SK-N-SH (cell line): ENCODE results near the gene LPA. TPM values are rescaled to one million over a fixed set of nuclear protein-coding genes. Genes with fewer than 3 reads are reported as not detected.

Experiments used
- CTCF ChIA-PET: fragments of 300-600, 350-600 bp; formaldehyde crosslinking; extraction: SDS; loops from one replicate; lab custom pipeline; 2021; lab: Yijun Ruan, JAX
- POLR2A ChIA-PET: fragments of 350-600 bp; sonication (Branson Sonifier 250); formaldehyde crosslinking; extraction: SDS; loops from one replicate; lab custom pipeline; 2020; ENCODE audit warnings: antibody characterized with exemption, inconsistent platforms; lab: Yijun Ruan, JAX
- DNase-seq: peaks from one replicate; pipeline ENCODE4 v3.0.0; 2012
- H2AFZ ChIP-seq: fragments of 200-600 bp; sonication (generic); 2 replicates; pipeline ENCODE4 v1.8.1; 2016; ENCODE audit warnings: antibody characterized with exemption, mild to moderate bottlenecking, low read depth
- H3F3A ChIP-seq: fragments of 200-600 bp; sonication (generic); replicated peaks from 2 replicates; pipeline ENCODE3; 2016; ENCODE audit warnings: antibody characterized with exemption, mild to moderate bottlenecking; ENCODE audit not compliant: insufficient read depth
- H3K27ac ChIP-seq, 2 experiments: fragments of 200-500 bp in 1 of 2; fragments of 200-600 bp in 1 of 2; sonication (Bioruptor generic) in 1 of 2; sonication (generic), shearing (Covaris generic) in 1 of 2; 2 replicates each; pipeline versions ENCODE4 v1.5.1 to v1.6.1; 2014 to 2016; ENCODE audit warnings: low read depth in 2 of 2, inconsistent platforms in 1 of 2, low read length in 1 of 2, mild to moderate bottlenecking in 1 of 2, mixed read lengths in 1 of 2
- H3K27me3 ChIP-seq: fragments of 200-600 bp; sonication (generic), shearing (Covaris generic); 2 replicates; pipeline ENCODE4 v1.6.1; 2016; ENCODE audit warnings: mixed run types; ENCODE audit not compliant: insufficient read depth
- H3K36me3 ChIP-seq, 2 experiments: fragments of 200-500 bp in 1 of 2; fragments of 200-600 bp in 1 of 2; sonication (Bioruptor generic) in 1 of 2; sonication (generic) in 1 of 2; replicated peaks in 1 of 2; 2 replicates each; pipeline versions ENCODE3 to v1.5.1; 2014 to 2016; ENCODE audit warnings: low read length in 1 of 2, mild to moderate bottlenecking in 1 of 2; ENCODE audit not compliant: insufficient read depth in 2 of 2, control insufficient read depth in 1 of 2
- H3K4me1 ChIP-seq, 2 experiments: fragments of 200-500 bp in 1 of 2; fragments of 200-600 bp in 1 of 2; sonication (Bioruptor generic) in 1 of 2; sonication (generic), shearing (Covaris generic) in 1 of 2; 2 replicates each; pipeline versions ENCODE4 v1.5.1 to v1.6.1; 2014 to 2016; ENCODE audit warnings: low read depth in 1 of 2, low read length in 1 of 2, mixed run types in 1 of 2; ENCODE audit not compliant: insufficient read depth in 2 of 2, control insufficient read depth in 1 of 2
- H3K4me2 ChIP-seq: fragments of 200-600 bp; sonication (generic), shearing (Covaris generic); 2 replicates; pipeline ENCODE4 v1.6.1; 2017; ENCODE audit warnings: mixed run types
- H3K4me3 ChIP-seq, 2 experiments: fragments of 200-500 bp in 1 of 2; fragments of 200-600 bp in 1 of 2; sonication (Bioruptor generic) in 1 of 2; sonication (generic), shearing (Covaris generic) in 1 of 2; 2 replicates each; pipeline versions ENCODE4 v1.5.1 to v1.8.1; 2014 to 2016; ENCODE audit warnings: low read depth in 2 of 2, inconsistent platforms in 1 of 2, low read length in 1 of 2, mild to moderate bottlenecking in 1 of 2, mixed read lengths in 1 of 2, moderate library complexity in 1 of 2
- H3K79me2 ChIP-seq: fragments of 200-600 bp; sonication (generic); 2 replicates; pipeline ENCODE4 v1.8.1; 2017; ENCODE audit warnings: mild to moderate bottlenecking; ENCODE audit not compliant: insufficient read depth
- H3K9ac ChIP-seq: fragments of 200-600 bp; sonication (generic); 2 replicates; pipeline ENCODE4 v1.6.1; 2017; ENCODE audit warnings: mixed run types
- H3K9me2 ChIP-seq: fragments of 200-600 bp; sonication (generic); 2 replicates; pipeline ENCODE4 v1.6.1; 2017; ENCODE audit warnings: mixed run types
- H3K9me3 ChIP-seq: fragments of 200-600 bp; sonication (generic); 2 replicates; pipeline ENCODE4 v1.6.1; 2017; ENCODE audit warnings: mixed run types, mild to moderate bottlenecking, moderate library complexity
- H4K20me1 ChIP-seq: fragments of 200-600 bp; sonication (generic); 2 replicates; pipeline ENCODE4 v1.6.1; 2017; ENCODE audit warnings: mild to moderate bottlenecking, mixed run types; ENCODE audit not compliant: insufficient read depth
- CHD2 ChIP-seq: fragments of 150-350 bp; IDR thresholded peaks from 2 replicates; pipeline ENCODE4 v1.6.1; 2018; ENCODE audit warnings: low read length; ENCODE audit not compliant: partially characterized antibody
- EP300 ChIP-seq, 2 experiments: IDR thresholded peaks; 2 replicates each; pipeline versions ENCODE4 v1.4.0 to v1.6.1; 2012; ENCODE audit warnings: borderline replicate concordance in 1 of 2, low read depth in 1 of 2, low read length in 1 of 2
- EZH2phosphoT487 ChIP-seq: fragments of 200-600 bp; sonication (generic); IDR thresholded peaks from 2 replicates; pipeline ENCODE4 v1.6.1; 2017; ENCODE audit warnings: low read depth, mixed run types, mild to moderate bottlenecking, antibody characterized with exemption, moderate library complexity, borderline replicate concordance
- FOSL2 ChIP-seq: IDR thresholded peaks from 2 replicates; pipeline ENCODE4 v1.4.0; 2012; ENCODE audit warnings: low read depth, mild to moderate bottlenecking, moderate library complexity, borderline replicate concordance
- NFIC ChIP-seq: IDR thresholded peaks from 2 replicates; pipeline ENCODE4 v1.4.0; 2012; ENCODE audit warnings: borderline replicate concordance
- NRF1 ChIP-seq: IDR thresholded peaks from 2 replicates; pipeline ENCODE4 v1.6.1; 2012; ENCODE audit warnings: low read depth, mild to moderate bottlenecking, low read length
- RCOR1 ChIP-seq: fragments of 150-350 bp; IDR thresholded peaks from 2 replicates; pipeline ENCODE4 v1.6.1; 2017; ENCODE audit warnings: antibody characterized with exemption, low read length
- SIN3A ChIP-seq: IDR thresholded peaks from 2 replicates; pipeline ENCODE4 v1.6.1; 2012; ENCODE audit warnings: low read depth, mild to moderate bottlenecking, low read length, moderate library complexity, borderline replicate concordance
- USF2 ChIP-seq: fragments of 150-350 bp; IDR thresholded peaks from 2 replicates; pipeline ENCODE4 v1.6.1; 2017; ENCODE audit warnings: antibody characterized with exemption, low read length, low read depth, borderline replicate concordance
- YY1 ChIP-seq: IDR thresholded peaks from 2 replicates; pipeline ENCODE4 v1.4.0; 2012; ENCODE audit warnings: low read depth, mild to moderate bottlenecking
- WGBS: methylation state at CpG from one replicate; pipeline ENCODE4 v1.1.6; 2017; ENCODE audit warnings: low lambda C conversion rate; 5-methylcytosine and 5-hydroxymethylcytosine counted together
- polyA plus RNA-seq, 3 experiments: library from polyadenylated mRNA; depleted of rRNA; stranded (reverse); fragments of >200 nt; gene quantifications; 2 replicates each; pipeline ENCODE4 v1.2.3, GENCODE V29; 2012
- TF ChIP-seq, protein P1 (sequence below): fragments of 200-600 bp; sonication (generic); IDR thresholded peaks from 2 replicates; pipeline ENCODE4 v1.6.1; 2017; ENCODE audit warnings: antibody characterized with exemption, mild to moderate bottlenecking, moderate library complexity
- TF ChIP-seq, protein P2 (sequence below): IDR thresholded peaks from 2 replicates; pipeline ENCODE4; 2012
- TF ChIP-seq, protein P3 (sequence below): IDR thresholded peaks from 2 replicates; pipeline ENCODE4 v1.6.1; 2012; ENCODE audit warnings: mild to moderate bottlenecking, low read depth, low read length, moderate library complexity

LPA gene
- polyA plus RNA-seq, 1 of the 3 experiments (the other 2 are of a cell fraction) = not detected

GRCh38 chr6:160679402-160679769, 15.3 kb upstream of the LPA start:
- no peaks in the 10 kb centered on the region for H3K4me1 ChIP-seq
- H3K36me3 ChIP-seq = no peaks in the 10 kb centered on the region
- H3K4me2 ChIP-seq = no peak overlapping the region
- no peaks in the 10 kb centered on the region for H3F3A ChIP-seq
- no peak for TF ChIP-seq EZH2phosphoT487
- TF ChIP-seq, protein P1, sequence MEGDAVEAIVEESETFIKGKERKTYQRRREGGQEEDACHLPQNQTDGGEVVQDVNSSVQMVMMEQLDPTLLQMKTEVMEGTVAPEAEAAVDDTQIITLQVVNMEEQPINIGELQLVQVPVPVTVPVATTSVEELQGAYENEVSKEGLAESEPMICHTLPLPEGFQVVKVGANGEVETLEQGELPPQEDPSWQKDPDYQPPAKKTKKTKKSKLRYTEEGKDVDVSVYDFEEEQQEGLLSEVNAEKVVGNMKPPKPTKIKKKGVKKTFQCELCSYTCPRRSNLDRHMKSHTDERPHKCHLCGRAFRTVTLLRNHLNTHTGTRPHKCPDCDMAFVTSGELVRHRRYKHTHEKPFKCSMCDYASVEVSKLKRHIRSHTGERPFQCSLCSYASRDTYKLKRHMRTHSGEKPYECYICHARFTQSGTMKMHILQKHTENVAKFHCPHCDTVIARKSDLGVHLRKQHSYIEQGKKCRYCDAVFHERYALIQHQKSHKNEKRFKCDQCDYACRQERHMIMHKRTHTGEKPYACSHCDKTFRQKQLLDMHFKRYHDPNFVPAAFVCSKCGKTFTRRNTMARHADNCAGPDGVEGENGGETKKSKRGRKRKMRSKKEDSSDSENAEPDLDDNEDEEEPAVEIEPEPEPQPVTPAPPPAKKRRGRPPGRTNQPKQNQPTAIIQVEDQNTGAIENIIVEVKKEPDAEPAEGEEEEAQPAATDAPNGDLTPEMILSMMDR = peak; percentile 32; the same call in 1 of the 2 replicates
- ChIA-PET CTCF (no interaction called here), POLR2A (no interaction called here)
- H3K9me3 ChIP-seq = no peaks in the 10 kb centered on the region
- 4% methylated on average over 9 of the region's 14 CpGs for WGBS
- DNase-seq = peak; percentile 42
- no peaks in the 10 kb centered on the region for H3K27me3 ChIP-seq
- H4K20me1 ChIP-seq = no peaks in the 10 kb centered on the region
- no peak overlapping the region for H3K27ac ChIP-seq
- H3K4me3 ChIP-seq = no peak overlapping the region
- no peak overlapping the region for H2AFZ ChIP-seq
- no peaks in the 10 kb centered on the region for H3K79me2 ChIP-seq
- H3K9me2 ChIP-seq = no peaks in the 10 kb centered on the region
- no peak overlapping the region for H3K9ac ChIP-seq

- Histone ChIP-seq H3K36me3 (no peaks in the 10 kb centered on the region), H2AFZ (no peak overlapping the region), H3K9me3 (no peaks in the 10 kb centered on the region), H3K27ac (no peak overlapping the region), H3F3A (no peaks in the 10 kb centered on the region), H3K9me2 (no peaks in the 10 kb centered on the region), H3K4me1 (no peaks in the 10 kb centered on the region), H4K20me1 (no peaks in the 10 kb centered on the region), H3K4me2 (no peak overlapping the region), H3K4me3 (no peak overlapping the region), H3K9ac (no peak overlapping the region), H3K79me2 (no peaks in the 10 kb centered on the region), H3K27me3 (no peaks in the 10 kb centered on the region)
- no peak for TF ChIP-seq SIN3A
- ChIA-PET CTCF (no interaction called here), POLR2A (no interaction called here)
- WGBS = 5% methylated on average over 12 of the region's 42 CpGs
- DNase-seq = peak; percentile 13
Observed at GRCh38 chr6:160678744-160679401, 14.8 kb upstream of the LPA start.

DNA sequence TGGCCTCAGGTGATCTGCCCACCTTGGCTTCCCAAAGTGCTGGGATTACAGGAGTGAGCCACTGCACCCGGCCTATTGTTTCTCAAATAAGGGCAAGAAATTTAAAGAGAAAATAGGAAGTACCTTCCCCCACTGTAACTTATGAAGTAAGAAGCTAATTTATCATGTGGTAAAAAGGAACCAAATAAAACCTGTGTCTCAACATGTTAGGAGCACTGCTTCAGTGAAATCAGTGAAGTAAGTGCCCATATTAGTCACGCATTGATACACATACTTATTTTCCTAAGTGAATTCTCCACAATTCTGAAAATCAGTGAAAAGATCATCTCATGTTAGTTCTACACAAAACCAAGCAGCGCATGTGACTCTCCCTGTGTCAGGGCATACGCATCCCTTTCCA, 14.2 kb upstream of the LPA start:
- DNase-seq = no peak
- CTCF ChIA-PET = no interaction called here
- TF ChIP-seq CHD2 (no peak), EP300 (IDR thresholded peaks at IDR 0.05; ENCODE audit: borderline replicate concordance in 1 of 2, low read depth in 1 of 2, low read length in 1 of 2) (no peak), FOSL2 (no peak), USF2 (no peak), RCOR1 (no peak), NRF1 (no peak), NFIC (no peak), SIN3A (no peak), YY1 (no peak)
- TF ChIP-seq, protein P2, sequence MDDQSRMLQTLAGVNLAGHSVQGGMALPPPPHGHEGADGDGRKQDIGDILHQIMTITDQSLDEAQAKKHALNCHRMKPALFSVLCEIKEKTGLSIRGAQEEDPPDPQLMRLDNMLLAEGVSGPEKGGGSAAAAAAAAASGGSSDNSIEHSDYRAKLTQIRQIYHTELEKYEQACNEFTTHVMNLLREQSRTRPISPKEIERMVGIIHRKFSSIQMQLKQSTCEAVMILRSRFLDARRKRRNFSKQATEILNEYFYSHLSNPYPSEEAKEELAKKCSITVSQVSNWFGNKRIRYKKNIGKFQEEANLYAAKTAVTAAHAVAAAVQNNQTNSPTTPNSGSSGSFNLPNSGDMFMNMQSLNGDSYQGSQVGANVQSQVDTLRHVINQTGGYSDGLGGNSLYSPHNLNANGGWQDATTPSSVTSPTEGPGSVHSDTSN = no peak
- TF ChIP-seq, protein P3, sequence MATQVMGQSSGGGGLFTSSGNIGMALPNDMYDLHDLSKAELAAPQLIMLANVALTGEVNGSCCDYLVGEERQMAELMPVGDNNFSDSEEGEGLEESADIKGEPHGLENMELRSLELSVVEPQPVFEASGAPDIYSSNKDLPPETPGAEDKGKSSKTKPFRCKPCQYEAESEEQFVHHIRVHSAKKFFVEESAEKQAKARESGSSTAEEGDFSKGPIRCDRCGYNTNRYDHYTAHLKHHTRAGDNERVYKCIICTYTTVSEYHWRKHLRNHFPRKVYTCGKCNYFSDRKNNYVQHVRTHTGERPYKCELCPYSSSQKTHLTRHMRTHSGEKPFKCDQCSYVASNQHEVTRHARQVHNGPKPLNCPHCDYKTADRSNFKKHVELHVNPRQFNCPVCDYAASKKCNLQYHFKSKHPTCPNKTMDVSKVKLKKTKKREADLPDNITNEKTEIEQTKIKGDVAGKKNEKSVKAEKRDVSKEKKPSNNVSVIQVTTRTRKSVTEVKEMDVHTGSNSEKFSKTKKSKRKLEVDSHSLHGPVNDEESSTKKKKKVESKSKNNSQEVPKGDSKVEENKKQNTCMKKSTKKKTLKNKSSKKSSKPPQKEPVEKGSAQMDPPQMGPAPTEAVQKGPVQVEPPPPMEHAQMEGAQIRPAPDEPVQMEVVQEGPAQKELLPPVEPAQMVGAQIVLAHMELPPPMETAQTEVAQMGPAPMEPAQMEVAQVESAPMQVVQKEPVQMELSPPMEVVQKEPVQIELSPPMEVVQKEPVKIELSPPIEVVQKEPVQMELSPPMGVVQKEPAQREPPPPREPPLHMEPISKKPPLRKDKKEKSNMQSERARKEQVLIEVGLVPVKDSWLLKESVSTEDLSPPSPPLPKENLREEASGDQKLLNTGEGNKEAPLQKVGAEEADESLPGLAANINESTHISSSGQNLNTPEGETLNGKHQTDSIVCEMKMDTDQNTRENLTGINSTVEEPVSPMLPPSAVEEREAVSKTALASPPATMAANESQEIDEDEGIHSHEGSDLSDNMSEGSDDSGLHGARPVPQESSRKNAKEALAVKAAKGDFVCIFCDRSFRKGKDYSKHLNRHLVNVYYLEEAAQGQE = no peak

More for the DNA sequence above, 14.2 kb upstream of the LPA start:
- H3K9me3 ChIP-seq = no peaks in the 10 kb centered on the region
- POLR2A ChIA-PET = no interaction called here
- H3F3A ChIP-seq = no peaks in the 10 kb centered on the region
- no peak overlapping the region for H3K9ac ChIP-seq
- H3K9me2 ChIP-seq = no peaks in the 10 kb centered on the region
- no peaks in the 10 kb centered on the region for H3K4me1 ChIP-seq
- H4K20me1 ChIP-seq = no peaks in the 10 kb centered on the region
- H2AFZ ChIP-seq = no peak overlapping the region
- 7% methylated on average over 4 of the region's 4 CpGs for WGBS
- no peaks in the 10 kb centered on the region for H3K36me3 ChIP-seq
- H3K27me3 ChIP-seq = no peaks in the 10 kb centered on the region
- H3K4me3 ChIP-seq = no peak overlapping the region
- no peak overlapping the region for H3K27ac ChIP-seq
- no peak overlapping the region for H3K4me2 ChIP-seq
- no peaks in the 10 kb centered on the region for H3K79me2 ChIP-seq
